HEK293T (cell line): ENCODE data around the gene LGALS7B.
"Not testable (repeated sequence)": the region's sequence is repeated elsewhere in the genome, so short reads cannot be mapped to it uniquely, and the experiment has no call there.

ENCODE experiments used
- BHLHE40 ChIP-seq: fragments of 450-650 bp; IDR thresholded peaks from 2 replicates; pipeline ENCODE4 v1.6.1; 2016; ENCODE audit warnings: mild to moderate bottlenecking, moderate library complexity, borderline replicate concordance
- CTBP1 ChIP-seq: fragments of 450-650 bp; IDR thresholded peaks from 2 replicates; pipeline ENCODE4 v1.6.1; 2016; ENCODE audit warnings: borderline replicate concordance
- ELF4 ChIP-seq: fragments of 450-650 bp; IDR thresholded peaks from 2 replicates; pipeline ENCODE4 v1.6.1; 2017; ENCODE audit warnings: antibody characterized with exemption
- FOXA1 ChIP-seq: fragments of 450-650 bp; IDR thresholded peaks from 2 replicates; pipeline ENCODE4 v1.6.1; 2016; ENCODE audit warnings: mild to moderate bottlenecking
- FOXK2 ChIP-seq: fragments of 450-650 bp; IDR thresholded peaks from 2 replicates; pipeline ENCODE4 v1.6.1; 2016; ENCODE audit warnings: mild to moderate bottlenecking
- FOXM1 ChIP-seq: fragments of 450-650 bp; IDR thresholded peaks from 2 replicates; pipeline ENCODE4 v1.6.1; 2017; ENCODE audit warnings: mild to moderate bottlenecking, borderline replicate concordance
- HDGF ChIP-seq: fragments of 450-650 bp; IDR thresholded peaks from 2 replicates; pipeline ENCODE4 v1.6.1; 2017; ENCODE audit warnings: antibody characterized with exemption, borderline replicate concordance
- LEF1 ChIP-seq: fragments of 450-650 bp; IDR thresholded peaks from 2 replicates; pipeline ENCODE4 v1.6.1; 2017; ENCODE audit warnings: mild to moderate bottlenecking, borderline replicate concordance
- NFRKB ChIP-seq: fragments of 450-650 bp; IDR thresholded peaks from 2 replicates; pipeline ENCODE4 v1.6.1; 2016; ENCODE audit warnings: mild to moderate bottlenecking, moderate library complexity
- PKNOX1 ChIP-seq: fragments of 450-650 bp; IDR thresholded peaks from 2 replicates; pipeline ENCODE4 v1.6.1; 2016
- SP1 ChIP-seq: fragments of 450-650 bp; IDR thresholded peaks from 2 replicates; pipeline ENCODE4 v1.6.1; 2017
- SUZ12 ChIP-seq: fragments of 450-650 bp; IDR thresholded peaks from 2 replicates; pipeline ENCODE4 v1.6.1; 2016; ENCODE audit warnings: mild to moderate bottlenecking
- TARDBP ChIP-seq: fragments of 450-650 bp; IDR thresholded peaks from 2 replicates; pipeline ENCODE4 v1.6.1; 2016
- ZNF384 ChIP-seq: fragments of 450-650 bp; IDR thresholded peaks from 2 replicates; pipeline ENCODE4 v1.6.1; 2016

GRCh38 chr19:38753783-38754182 lies 35.2 kb upstream of the LGALS7B start:
- TF ChIP-seq ELF4, ZNF384, SUZ12, FOXM1, FOXK2, BHLHE40, HDGF, TARDBP, SP1, CTBP1, FOXA1, LEF1, NFRKB, PKNOX1: not testable (repeated sequence)
